HG03520 (cell line): ENCODE results near the gene SYNM.
A peak's percentile ranks its signal among the peaks of the same experiment; 100 is the strongest.

Source experiments
- ATAC-seq: cut with Tn5 transposase; IDR thresholded peaks from one replicate; pipeline ENCODE4 v1.9.1; 2021; ENCODE audit warnings: mild to moderate bottlenecking, moderate library complexity; ENCODE audit not compliant: unreplicated experiment

The SYNM gene

GRCh38 chr15:99085413-99086326 lies 19.2 kb upstream of the SYNM start:
- ATAC-seq: no peak

GRCh38 chr15:99086327-99086667 lies 18.6 kb upstream of the SYNM start:
- ATAC-seq: no peak

- ATAC-seq: no peak
Measured at GRCh38 chr15:99087405-99087943, 17.4 kb upstream of the SYNM start.

- peak; percentile 99 for ATAC-seq
Measured at GRCh38 chr15:99090011-99090699, 14.7 kb upstream of the SYNM start.

GRCh38 chr15:99090938-99091337 lies 13.9 kb upstream of the SYNM start:
- ATAC-seq: no peak

- ATAC-seq: no peak
Measured at GRCh38 chr15:99092554-99093172, 12.2 kb upstream of the SYNM start.

GRCh38 chr15:99095626-99096025 lies 9.3 kb upstream of the SYNM start:
- ATAC-seq: no peak

- no peak for ATAC-seq
Measured at GRCh38 chr15:99096173-99096893, 8.5 kb upstream of the SYNM start.

- no peak for ATAC-seq
Measured at GRCh38 chr15:99096894-99097426, 7.9 kb upstream of the SYNM start.

- ATAC-seq: no peak
Measured at GRCh38 chr15:99097441-99098410, 7.2 kb upstream of the SYNM start.

- no peak for ATAC-seq
Measured at GRCh38 chr15:99098426-99098825, 6.5 kb upstream of the SYNM start.

GRCh38 chr15:99098991-99099390 lies 5.9 kb upstream of the SYNM start:
- ATAC-seq: no peak

GRCh38 chr15:99099661-99100060 lies 5.2 kb upstream of the SYNM start:
- no peak for ATAC-seq

GRCh38 chr15:99100245-99101173 lies 4.4 kb upstream of the SYNM start:
- ATAC-seq: no peak

- ATAC-seq: no peak
Measured at GRCh38 chr15:99101501-99101900, 3.4 kb upstream of the SYNM start.

- ATAC-seq: no peak
Measured at GRCh38 chr15:99102332-99103235, 2.3 kb upstream of the SYNM start.

- ATAC-seq: no peak
Measured at GRCh38 chr15:99103279-99103678, 1.6 kb upstream of the SYNM start.
